ENCODE measurements around the gene SEMA4A. TPM values are rescaled to one million over a fixed set of nuclear protein-coding genes. Genes with fewer than 3 reads are reported as not detected.
"Not testable (repeated sequence)": the region's sequence is repeated elsewhere in the genome, so short reads cannot be mapped to it uniquely, and the experiment has no call there.

SEMA4A gene
- total RNA-seq, 1 experiment from 2014 or later: 6.9 TPM

DNA sequence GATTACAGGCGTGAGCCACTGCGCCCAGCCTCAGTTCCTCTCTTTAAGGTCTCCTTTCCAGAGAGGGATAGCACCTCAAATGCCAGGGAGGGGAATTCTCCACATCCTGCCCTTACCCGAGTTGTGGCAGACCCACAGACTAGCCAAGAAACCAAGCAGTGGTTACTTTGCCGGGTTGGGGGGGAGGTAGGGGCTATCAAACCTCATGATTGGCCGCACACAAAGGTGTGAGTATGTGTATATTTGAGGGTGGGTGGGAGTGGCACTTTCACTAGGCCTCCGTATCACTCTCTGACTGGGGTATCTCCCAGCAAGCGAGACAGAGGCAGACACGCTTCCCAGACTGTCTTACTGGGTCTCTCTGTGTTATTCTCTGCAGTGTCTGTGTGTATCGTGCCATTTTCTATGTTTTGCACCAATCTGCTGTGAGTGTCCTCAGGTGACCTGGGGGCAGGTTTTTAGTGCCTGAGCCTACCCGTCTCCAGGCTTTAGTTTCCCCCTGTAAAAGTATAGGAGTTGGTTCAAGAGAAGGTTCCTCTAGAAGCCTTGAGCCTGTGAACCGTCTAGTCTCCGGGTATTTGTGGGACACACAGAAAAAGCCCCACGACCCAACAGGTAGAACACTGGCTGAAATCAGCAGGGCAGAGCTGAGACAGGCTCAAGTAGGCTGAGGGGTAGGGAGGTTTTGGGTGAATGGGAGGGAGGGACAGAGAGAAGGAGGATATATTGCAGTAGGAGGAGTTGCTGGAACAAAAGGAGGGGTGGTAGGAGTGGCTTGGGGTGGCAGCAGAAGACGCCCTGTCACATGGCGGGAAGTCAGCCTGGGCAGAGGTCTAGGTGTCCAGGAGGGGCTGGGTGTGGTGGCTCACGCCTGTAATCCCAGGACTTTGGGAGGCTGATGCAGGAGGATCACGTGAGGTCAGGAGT lies 28.6 kb upstream of the SEMA4A start:
- H3K4me3 Mint-ChIP-seq (ENCODE audit: low read depth, unreplicated experiment): peak overlapping the region; percentile 82
- BruUV-seq (replicated peaks): no TSS peak
- no peaks in the 10 kb centered on the region for H3K27me3 Mint-ChIP-seq (ENCODE audit: unreplicated experiment)
- H3K27ac Mint-ChIP-seq (ENCODE audit: unreplicated experiment): peak overlapping the region; percentile 99
- TF ChIP-seq, protein P1, sequence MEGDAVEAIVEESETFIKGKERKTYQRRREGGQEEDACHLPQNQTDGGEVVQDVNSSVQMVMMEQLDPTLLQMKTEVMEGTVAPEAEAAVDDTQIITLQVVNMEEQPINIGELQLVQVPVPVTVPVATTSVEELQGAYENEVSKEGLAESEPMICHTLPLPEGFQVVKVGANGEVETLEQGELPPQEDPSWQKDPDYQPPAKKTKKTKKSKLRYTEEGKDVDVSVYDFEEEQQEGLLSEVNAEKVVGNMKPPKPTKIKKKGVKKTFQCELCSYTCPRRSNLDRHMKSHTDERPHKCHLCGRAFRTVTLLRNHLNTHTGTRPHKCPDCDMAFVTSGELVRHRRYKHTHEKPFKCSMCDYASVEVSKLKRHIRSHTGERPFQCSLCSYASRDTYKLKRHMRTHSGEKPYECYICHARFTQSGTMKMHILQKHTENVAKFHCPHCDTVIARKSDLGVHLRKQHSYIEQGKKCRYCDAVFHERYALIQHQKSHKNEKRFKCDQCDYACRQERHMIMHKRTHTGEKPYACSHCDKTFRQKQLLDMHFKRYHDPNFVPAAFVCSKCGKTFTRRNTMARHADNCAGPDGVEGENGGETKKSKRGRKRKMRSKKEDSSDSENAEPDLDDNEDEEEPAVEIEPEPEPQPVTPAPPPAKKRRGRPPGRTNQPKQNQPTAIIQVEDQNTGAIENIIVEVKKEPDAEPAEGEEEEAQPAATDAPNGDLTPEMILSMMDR (IDR thresholded peaks at IDR 0.05; ENCODE audit: unreplicated experiment): no peak
- H3K4me1 Mint-ChIP-seq (ENCODE audit: low read depth, unreplicated experiment): peaks cover 97% of the 10 kb centered on the region
- DNase-seq: peak; percentile 78
- CTCF ChIA-PET: interaction anchor here (1.2 to 11.1 kb wide), 3 partner anchors 9 to 93 kb away, joined by 4 to 356 read pairs (median 15); partner anchors contain the start of gene LMNA
- H3K9me3 Mint-ChIP-seq (ENCODE audit: low read depth, unreplicated experiment): no peaks in the 10 kb centered on the region
- intact Hi-C loops (cut with micrococcal nuclease; ENCODE audit: unreplicated experiment): no loop called here
- H3K36me3 Mint-ChIP-seq (ENCODE audit: insufficient read depth, unreplicated experiment): peaks cover 98% of the 10 kb centered on the region

DNA sequence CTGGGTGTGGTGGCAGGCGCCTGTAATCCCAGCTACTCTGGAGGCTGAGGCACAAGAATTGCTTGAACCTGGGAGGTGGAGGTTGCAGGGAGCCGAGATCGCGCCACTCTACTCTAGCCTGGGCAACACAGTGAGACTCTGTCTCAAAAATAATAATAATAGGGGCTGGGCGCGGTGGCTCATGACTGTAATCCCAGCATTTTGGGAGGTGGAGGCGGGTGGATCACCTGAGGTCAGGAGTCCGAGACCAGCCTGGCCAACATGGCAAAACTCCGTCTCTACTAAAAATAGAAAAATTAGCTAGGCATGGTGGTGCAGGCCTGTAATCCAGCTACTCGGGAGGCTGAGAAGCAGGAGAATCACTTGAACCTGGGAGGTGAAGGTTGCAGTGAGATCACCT lies 27.8 kb upstream of the SEMA4A start:
- Mint-ChIP-seq H3K36me3 (ENCODE audit: insufficient read depth, unreplicated experiment) (peaks cover 98% of the 10 kb centered on the region), H3K27ac (ENCODE audit: unreplicated experiment) (peak overlapping the region; percentile 99), H3K4me3 (ENCODE audit: low read depth, unreplicated experiment) (peak overlapping the region; percentile 82), H3K4me1 (ENCODE audit: low read depth, unreplicated experiment) (peaks cover 97% of the 10 kb centered on the region)
- H3K27me3 Mint-ChIP-seq (ENCODE audit: unreplicated experiment); intact Hi-C loops (cut with micrococcal nuclease; ENCODE audit: unreplicated experiment); H3K9me3 Mint-ChIP-seq (ENCODE audit: low read depth, unreplicated experiment); DNase-seq: not testable (repeated sequence)
- CTCF ChIA-PET: interaction anchor here (1.2 to 11.1 kb wide), 3 partner anchors 10 to 92 kb away, joined by 4 to 356 read pairs (median 15); partner anchors contain the start of gene LMNA
- BruUV-seq (replicated peaks): TSS peak; percentile 84

DNA sequence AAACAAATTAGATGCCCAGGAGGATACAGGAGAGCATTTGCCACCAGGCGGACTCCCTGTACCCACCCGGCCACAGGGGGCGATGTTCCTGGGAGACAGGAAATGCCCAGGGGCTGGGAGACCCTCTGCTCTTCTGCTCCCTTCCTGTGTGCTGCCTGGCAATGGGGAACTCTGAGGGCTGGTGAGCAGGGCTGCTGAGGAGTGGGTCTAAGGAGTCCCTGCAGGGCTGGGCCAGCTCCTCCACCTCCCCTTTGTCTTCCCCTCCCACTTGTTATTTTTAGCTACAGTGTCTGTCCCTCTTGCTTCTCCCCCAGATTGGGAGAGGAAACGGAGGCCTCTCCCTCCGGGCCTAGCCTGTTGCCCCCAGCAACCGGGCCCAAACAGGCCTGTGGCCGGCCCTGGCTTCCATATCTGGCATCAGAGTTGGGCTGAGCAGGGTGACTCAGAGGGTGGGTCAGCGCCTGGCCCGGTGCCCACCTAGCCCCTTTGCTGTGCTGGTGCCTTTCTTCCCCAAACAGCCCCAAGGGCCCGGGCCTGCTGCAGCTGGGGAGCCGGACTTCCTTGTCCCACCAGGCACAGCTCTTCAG lies 27.2 kb upstream of the SEMA4A start:
- Mint-ChIP-seq H3K4me1 (ENCODE audit: low read depth, unreplicated experiment) (peaks cover 95% of the 10 kb centered on the region), H3K27me3 (ENCODE audit: unreplicated experiment) (no peaks in the 10 kb centered on the region), H3K4me3 (ENCODE audit: low read depth, unreplicated experiment) (peak overlapping the region; percentile 82), H3K36me3 (ENCODE audit: insufficient read depth, unreplicated experiment) (peaks cover 98% of the 10 kb centered on the region), H3K9me3 (ENCODE audit: low read depth, unreplicated experiment) (no peaks in the 10 kb centered on the region), H3K27ac (ENCODE audit: unreplicated experiment) (peak overlapping the region; percentile 99)
- TF ChIP-seq, protein P1 (IDR thresholded peaks at IDR 0.05; ENCODE audit: unreplicated experiment): peak; percentile 75
- DNase-seq: peak; percentile 99
- CTCF ChIA-PET: interaction anchor here (0.6 to 11.1 kb wide), 7 partner anchors 9 to 99 kb away, joined by 3 to 356 read pairs (median 6); partner anchors contain the start of gene LMNA
- BruUV-seq (replicated peaks): no TSS peak
- intact Hi-C loops (cut with micrococcal nuclease; ENCODE audit: unreplicated experiment): no loop called here

DNA sequence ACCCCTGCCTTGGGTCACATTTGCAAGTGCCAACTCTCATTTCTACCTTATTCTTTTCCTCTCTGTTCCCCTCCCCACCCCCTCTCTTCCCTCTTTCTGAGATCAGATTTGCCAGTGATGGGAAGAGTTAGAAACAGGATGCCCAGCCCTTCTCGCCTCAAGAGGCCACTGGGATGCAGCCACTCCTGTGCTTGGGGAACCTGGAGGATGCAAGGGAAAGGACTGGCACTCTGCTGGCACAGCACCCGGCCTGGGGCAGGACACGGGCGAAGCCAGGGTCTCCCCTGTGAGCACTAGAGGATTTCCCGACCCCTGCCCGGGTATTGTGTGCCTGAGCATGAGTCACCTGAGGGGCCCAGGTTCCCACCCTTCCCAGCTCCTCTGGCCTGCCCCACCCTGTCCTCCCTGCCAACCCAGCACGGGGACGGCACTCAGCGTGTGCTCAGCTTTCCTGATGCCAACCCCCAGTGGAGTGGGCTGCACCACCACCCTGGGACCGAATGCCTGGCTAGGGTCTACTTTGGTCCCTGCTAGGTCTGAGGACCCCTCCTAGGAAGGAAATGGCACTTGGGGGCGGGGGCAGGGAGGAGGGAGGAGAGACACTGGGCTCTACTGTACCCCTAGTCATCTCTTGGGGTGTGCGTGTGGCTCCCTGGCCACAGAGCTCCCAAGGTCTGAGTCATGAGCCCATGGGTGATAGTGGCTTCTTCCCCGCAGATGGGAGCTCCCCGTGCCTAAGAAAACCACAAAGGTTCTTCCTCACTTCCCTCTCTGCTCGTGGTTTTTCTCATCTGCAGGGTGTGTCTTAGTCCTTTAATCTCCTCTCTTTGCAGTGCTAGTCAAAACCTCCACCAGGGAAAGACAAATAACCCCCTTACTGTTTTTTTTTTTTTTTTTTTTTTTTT lies 26.5 kb upstream of the SEMA4A start:
- peak; percentile 71 for DNase-seq
- no peaks in the 10 kb centered on the region for H3K9me3 Mint-ChIP-seq (ENCODE audit: low read depth, unreplicated experiment)
- no peaks in the 10 kb centered on the region for H3K27me3 Mint-ChIP-seq (ENCODE audit: unreplicated experiment)
- peak overlapping the region; percentile 82 for H3K4me3 Mint-ChIP-seq (ENCODE audit: low read depth, unreplicated experiment)
- intact Hi-C loops (cut with micrococcal nuclease; ENCODE audit: unreplicated experiment): no loop called here
- peaks cover 87% of the 10 kb centered on the region for H3K4me1 Mint-ChIP-seq (ENCODE audit: low read depth, unreplicated experiment)
- peaks cover 98% of the 10 kb centered on the region for H3K36me3 Mint-ChIP-seq (ENCODE audit: insufficient read depth, unreplicated experiment)
- TF ChIP-seq, protein P1 (IDR thresholded peaks at IDR 0.05; ENCODE audit: unreplicated experiment): no peak
- TSS peak; percentile 17 for BruUV-seq (replicated peaks)
- H3K27ac Mint-ChIP-seq (ENCODE audit: unreplicated experiment): peak overlapping the region; percentile 99
- CTCF ChIA-PET: interaction anchor here (0.6 to 11.1 kb wide), 11 partner anchors 9 to 401 kb away, joined by 3 to 356 read pairs (median 5); partner anchors contain the start of gene LMNA
